Activated T-helper 1 cell treated with anti-CD3 and anti-CD28 coated beads, Interleukin-2, amount 50 U/mL, for 16 hours (primary cell): ENCODE data around the gene STARD4.

Experiments
- DNase-seq, 2 donors: peaks; one replicate each; pipeline ENCODE4 v3.0.0-alpha.2; 2020; ENCODE audit warnings: low read depth in 1 of 2, low spot score in 1 of 2

Gene STARD4

DNA sequence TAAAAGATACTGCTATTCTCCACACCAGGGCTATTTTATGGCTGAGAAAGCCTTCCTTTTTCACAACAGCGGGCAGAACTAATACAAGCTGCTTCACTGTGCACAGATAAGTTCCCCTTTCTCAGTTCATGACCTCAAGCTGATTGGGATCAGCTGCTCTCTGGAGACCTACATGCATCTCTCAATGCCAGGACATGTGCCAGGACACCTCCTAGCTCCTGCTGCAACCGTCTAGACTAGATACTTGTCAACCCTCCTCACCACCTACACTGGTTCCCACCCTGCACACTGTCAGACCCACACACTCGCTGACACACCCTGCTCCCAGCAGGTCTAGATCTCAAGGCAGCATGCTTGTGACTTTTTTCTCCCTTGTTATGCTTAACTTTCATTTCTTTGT, 39.8 kb downstream of the STARD4 start:
- no peak for DNase-seq

DNA sequence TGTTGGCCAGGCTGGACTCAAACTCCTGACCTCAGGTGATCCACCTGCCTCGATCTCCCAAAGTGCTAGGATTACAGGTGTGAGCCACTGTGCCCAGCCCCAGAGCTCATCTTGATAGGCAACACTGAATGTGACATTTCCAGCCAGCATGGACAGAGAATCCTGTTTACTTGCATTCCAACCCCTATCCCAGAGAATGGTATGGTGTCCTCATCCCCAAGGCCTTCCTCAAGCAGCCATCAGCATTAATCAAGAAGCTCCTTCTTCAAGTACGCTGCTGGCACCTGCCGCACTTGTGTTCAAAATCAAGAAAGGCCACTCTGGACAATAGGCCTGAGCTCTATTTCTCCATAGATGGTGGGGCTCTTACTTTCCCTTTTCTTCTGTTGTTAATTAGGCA, 40.2 kb downstream of the STARD4 start:
- DNase-seq = no peak

DNA sequence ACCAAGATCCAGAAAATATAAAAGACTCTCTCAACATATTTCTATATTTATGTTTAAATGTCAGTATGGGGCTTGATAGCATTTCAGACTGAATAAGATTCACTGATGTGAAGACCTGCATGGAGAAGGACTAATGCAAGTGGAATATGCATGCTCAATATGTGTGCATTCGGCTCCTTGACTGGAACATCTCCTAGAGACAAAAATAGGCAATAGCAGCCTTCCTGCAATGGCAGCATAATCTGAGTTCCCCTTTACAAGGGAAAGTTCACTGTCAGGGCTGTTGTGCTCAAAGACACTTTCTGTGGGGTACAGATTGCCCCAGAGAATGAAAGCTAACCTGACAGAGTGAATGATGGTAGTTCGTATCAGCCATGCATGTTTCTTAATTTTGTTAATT, 42.4 kb downstream of the STARD4 start:
- no peak for DNase-seq

- DNase-seq = no peak
Observed at GRCh38 chr5:111469293-111469896, 42.9 kb downstream of the STARD4 start.

- no peak for DNase-seq
Observed at GRCh38 chr5:111463311-111463710, 49.0 kb downstream of the STARD4 start.

- no peak for DNase-seq
Observed at GRCh38 chr5:111461934-111462333, 50.4 kb downstream of the STARD4 start.

- DNase-seq = no peak
Observed at GRCh38 chr5:111461255-111461671, 51.1 kb downstream of the STARD4 start.

GRCh38 chr5:111454776-111455175, 57.6 kb downstream of the STARD4 start:
- no peak for DNase-seq

- DNase-seq = no peak
Observed at GRCh38 chr5:111454198-111454622, 58.1 kb downstream of the STARD4 start.

DNA sequence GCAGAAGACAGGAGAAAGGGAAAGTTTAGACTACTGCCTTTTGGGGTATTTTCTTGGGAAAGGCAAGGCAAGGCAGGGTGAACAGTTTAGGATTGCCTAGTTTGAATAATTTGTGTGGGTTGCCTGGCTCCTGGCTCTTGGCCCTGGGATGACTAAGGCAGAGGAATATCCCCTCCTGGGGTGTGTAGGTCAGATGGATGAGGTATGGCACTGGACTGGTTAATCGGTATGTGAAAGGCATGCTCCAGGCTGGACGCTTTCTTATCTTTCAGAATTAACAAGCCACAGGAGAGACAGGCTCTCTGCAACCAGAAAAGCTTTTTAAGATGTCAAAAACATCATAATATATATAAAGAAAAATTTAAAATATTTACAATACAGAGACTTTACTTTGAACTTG, 58.6 kb downstream of the STARD4 start:
- DNase-seq = no peak

- DNase-seq = no peak
Observed at GRCh38 chr5:111453295-111453694, 59.0 kb downstream of the STARD4 start.

DNA sequence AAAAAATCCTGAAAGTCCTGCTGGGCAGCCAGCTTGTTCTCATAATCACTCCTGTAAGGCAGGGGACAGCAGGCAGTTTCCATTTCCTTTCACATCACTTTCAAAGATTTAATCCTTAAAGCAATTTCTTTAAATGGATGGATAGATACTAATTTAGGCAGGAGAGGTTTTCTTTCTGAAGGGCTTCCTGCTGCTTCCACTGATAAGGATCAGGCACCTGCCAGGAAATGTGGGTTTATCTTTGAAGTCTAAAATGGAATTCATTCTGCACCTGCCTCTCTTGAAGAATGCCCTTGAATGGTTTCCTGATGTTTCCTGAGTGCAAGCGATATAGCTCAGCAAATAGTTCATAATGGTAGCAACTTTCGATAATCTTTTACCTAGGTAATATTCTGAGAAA, 64.5 kb downstream of the STARD4 start:
- no peak for DNase-seq

DNA sequence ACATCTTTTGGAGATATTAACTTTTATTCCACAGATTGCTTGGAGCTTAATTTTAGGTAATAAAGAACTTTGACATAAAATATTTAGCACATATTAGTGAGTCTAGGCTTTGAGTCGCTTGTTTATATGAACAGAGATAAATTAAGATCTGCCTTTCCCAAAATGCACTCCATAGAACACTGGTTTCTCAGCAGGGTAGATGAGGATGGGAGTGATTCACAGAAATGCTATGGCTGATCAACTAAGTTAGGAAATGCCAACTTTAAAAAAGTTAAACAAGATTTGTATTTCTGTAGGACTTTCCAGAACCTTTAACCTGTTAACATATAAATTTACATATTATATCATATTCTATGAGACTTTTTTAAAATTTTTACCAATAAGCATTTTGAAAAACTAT, 65.2 kb downstream of the STARD4 start:
- DNase-seq = no peak
